Activated CD4-positive, CD25-positive, alpha-beta regulatory T cell treated with anti-CD3 and anti-CD28 coated beads, Interleukin-2, amount 50 U/mL, for 72 hours (primary cell): ENCODE measurements around the gene VKORC1.

Experiments used
- DNase-seq: peaks from one replicate; pipeline ENCODE4 v3.0.0; 2021

Gene VKORC1

DNA sequence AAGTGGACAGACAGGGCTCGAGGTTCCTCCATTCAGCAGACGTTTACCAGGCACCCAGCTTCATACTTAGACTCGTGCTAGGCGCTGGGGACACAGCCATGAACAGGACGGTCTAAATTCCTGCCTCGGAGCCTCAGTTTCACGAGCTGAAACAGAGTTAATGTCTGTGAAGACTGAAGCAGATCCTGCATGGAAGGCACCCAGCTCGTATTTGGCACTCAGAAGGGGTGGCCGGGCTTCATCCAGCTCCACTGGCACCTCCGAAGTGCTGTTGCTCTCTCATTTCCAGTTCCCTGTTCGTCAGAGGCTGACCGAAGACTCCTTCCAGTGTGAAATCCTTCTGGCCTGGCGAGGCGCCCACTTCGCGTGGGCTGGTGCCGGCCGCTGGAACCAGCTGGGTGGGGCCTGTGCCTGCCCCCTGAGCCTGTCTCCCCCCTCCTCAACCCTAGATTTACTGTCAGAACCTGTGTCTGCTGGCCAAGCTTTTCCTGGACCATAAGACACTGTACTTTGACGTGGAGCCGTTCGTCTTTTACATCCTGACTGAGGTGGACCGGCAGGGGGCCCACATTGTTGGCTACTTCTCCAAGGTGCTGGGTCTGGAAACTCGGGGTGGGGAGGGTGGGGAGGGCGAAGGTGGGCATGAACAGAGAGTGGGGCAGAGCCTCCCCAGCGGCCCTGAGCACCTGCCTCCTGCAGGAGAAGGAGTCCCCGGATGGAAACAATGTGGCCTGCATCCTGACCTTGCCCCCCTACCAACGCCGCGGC lies 35.2 kb upstream of the VKORC1 start:
- no peak for DNase-seq

- DNase-seq, result no peak
Measured at GRCh38 chr16:31128711-31129567, 34.3 kb upstream of the VKORC1 start.

DNA sequence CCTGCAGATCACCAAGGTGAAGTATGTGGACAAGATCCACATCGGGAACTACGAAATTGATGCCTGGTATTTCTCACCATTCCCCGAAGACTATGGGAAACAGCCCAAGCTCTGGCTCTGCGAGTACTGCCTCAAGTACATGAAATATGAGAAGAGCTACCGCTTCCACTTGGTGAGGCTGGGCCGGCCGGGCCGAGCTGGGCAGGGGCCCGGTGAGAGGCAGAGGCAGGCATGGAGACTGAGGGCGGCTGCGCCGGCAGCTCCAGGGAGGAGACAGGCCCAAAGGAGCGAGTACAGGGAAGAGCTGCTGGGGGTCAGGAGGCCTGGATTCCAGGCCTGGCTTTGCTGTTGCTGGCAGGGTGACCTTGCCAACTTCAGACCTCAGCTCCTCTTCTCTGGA lies 32.6 kb upstream of the VKORC1 start:
- DNase-seq, result no peak

GRCh38 chr16:31125844-31126243 lies 31.2 kb upstream of the VKORC1 start:
- no peak for DNase-seq

- no peak for DNase-seq
Measured at GRCh38 chr16:31120129-31120528, 25.5 kb upstream of the VKORC1 start.

- DNase-seq, result no peak
Measured at GRCh38 chr16:31118223-31119155, 23.9 kb upstream of the VKORC1 start.

DNA sequence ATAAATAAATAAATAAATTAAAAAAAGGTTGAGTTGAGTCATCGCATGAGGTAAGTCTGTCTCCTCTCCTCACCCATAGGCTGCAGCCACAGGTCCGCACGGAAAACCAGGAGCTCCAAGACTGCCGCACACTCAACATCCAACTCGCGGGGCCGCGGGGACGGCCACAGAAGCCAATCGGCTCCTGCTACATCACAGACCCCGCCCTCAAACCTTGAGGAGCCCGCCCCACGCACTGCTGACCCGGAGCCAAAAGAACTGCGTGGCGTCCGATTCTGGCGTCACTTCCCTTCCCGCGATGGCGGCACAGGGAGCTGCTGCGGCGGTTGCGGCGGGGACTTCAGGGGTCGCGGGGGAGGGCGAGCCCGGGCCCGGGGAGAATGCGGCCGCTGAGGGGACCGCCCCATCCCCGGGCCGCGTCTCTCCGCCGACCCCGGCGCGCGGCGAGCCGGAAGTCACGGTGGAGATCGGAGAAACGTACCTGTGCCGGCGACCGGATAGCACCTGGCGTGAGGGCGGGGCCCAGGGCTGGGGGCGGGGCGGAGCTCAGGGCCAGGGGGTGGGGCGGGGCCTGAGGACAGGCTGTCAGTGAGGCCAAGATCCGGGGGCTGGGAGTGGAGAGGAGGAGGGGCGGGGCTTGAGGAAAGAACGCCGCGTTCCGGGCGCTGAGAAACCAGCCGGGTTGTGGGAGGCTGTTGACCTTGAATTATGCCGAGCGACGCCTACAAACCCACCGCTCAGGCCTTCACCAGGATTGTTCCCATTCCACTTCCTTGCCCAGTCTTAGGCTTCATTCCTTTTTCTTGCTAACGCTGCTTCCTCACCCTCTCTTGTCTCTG lies 23.0 kb upstream of the VKORC1 start, which contains the start of gene KAT8:
Gene KAT8 (plus strand): TSS at position 281 of the 839 bp plus-strand sequence. CDS start 18 bp downstream, at position 299.
- DNase-seq, result peak; percentile 95

GRCh38 chr16:31114468-31114867 lies 19.9 kb upstream of the VKORC1 start:
- DNase-seq, result no peak

- DNase-seq, result no peak
Measured at GRCh38 chr16:31113121-31114120, 18.8 kb upstream of the VKORC1 start.

GRCh38 chr16:31112711-31113110 lies 18.1 kb upstream of the VKORC1 start:
- no peak for DNase-seq

GRCh38 chr16:31111881-31112466 lies 17.4 kb upstream of the VKORC1 start:
- DNase-seq, result no peak

DNA sequence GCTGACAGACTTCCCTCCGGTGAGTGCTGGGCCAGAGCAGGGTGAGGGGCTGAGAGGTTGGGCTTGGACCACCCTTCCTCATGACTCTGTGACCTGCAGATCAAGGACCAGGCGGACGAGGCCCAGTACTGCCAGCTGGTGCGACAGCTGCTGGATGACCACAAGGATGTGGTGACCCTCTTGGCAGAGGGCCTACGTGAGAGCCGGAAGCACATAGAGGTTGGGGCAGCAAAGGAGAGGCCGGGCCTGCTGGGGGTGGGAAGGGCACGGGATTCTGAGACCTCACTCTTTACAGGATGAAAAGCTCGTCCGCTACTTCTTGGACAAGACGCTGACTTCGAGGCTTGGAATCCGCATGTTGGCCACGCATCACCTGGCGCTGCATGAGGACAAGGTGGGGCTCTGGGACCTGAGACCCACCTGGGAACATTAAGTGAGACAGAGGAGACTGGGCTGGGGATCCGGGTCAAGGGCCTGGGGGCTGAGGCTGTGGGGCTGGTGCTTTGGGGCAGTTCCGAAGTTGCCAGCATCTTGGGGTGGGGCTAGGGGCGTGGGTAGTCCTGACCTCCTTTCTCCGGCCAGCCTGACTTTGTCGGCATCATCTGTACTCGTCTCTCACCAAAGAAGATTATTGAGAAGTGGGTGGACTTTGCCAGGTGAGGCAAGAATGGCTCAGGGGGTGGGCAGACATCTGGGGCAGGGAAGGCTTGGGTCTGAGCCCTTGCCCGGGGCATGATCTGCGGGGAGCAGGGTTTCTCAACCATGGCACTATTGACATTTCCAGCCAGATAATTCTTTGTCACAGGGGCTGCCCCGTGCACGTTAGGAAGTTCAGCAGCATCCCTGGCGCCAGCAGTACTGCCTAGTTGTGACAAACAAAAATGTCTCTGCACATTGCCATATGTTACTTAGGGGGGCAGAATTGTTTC lies 15.8 kb upstream of the VKORC1 start:
- DNase-seq, result no peak

DNA sequence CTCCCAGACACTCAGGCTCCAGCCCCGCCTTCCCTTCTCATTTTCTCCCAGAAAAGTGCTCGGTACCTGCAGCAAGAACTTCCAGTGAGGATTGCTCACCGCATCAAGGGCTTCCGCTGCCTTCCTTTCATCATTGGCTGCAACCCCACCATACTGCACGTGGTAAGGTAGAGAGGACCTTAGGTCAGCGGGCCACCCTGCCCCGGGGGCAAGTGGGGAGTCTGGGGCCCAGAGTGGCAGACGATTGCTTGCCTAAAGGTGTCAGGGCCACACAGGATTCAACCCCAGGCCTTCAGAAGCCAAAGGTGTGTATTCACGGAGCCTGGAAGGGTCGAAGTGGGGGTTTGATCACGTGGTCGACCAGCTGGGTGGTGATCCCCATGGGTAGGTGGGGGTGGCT lies 15.0 kb upstream of the VKORC1 start:
- no peak for DNase-seq

DNA sequence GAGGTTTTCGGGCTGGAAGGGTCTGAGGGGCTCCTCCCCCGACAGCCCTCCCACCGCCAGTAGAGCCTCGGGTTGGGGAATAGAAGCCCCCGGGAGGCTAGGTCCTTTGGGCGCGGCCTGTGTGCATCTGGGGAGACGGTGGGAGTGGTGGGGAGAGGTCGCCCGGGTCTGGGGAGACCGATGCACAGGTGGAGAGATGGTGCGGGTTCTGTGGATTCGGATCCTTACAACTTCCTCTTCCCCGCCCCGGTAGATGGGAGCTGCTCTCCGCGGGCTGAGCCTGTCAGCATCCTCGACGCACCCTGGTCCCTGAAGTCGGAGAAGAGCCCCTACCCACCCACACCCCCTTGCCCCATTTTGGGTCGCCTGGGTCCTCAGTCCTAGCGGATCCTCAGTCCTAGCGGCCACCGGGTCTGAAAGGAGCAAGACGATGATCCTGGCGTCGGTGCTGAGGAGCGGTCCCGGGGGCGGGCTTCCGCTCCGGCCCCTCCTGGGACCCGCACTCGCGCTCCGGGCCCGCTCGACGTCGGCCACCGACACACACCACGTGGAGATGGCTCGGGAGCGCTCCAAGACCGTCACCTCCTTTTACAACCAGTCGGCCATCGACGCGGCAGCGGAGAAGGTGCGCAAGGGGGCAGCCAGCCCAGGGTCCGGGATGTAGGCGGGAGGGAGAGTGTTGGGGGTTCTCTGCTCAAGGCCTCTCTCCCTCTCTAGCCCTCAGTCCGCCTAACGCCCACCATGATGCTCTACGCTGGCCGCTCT lies 14.4 kb upstream of the VKORC1 start:
- DNase-seq, result no peak

- DNase-seq, result peak; percentile 77
Measured at GRCh38 chr16:31108035-31108793, 13.6 kb upstream of the VKORC1 start, which contains the start of gene BCKDK. BCKDK (plus strand) TSS chr16:31108386; CDS start chr16:31109224, 838 bp downstream.

DNA sequence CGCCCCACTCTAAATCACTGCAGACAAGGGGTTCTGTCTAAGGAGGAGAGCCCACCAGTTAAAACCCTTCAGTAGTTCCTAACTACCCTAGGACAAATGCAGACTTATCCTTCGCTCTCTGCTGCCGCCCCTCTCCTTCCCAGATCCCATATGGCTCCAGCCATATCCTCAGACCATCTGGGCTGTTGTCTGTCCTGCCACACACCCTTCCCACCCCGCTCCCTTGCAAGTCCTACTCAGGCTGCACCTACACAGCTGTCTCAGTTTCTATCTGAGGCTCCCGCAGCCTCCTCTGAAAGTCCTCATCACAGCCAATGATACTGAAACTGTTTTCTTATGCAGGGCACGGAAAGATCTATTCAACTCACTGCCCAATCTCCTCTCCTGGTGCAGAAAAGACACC lies 12.9 kb upstream of the VKORC1 start:
- DNase-seq, result no peak
